ENCODE data around the gene CAMTA1. TPM values are rescaled to one million over a fixed set of nuclear protein-coding genes. Genes with fewer than 3 reads are reported as not detected.

CAMTA1 gene
- total RNA-seq, 1 experiment from 2014 or later, result 50.3 TPM

- TF ChIP-seq CTCF (IDR thresholded peaks at IDR 0.05; ENCODE audit: unreplicated experiment), result no peak
- Mint-ChIP-seq H3K9me3 (ENCODE audit: low read depth, unreplicated experiment) (no peaks in the 10 kb centered on the region), H3K4me1 (ENCODE audit: low read depth, unreplicated experiment) (no peaks in the 10 kb centered on the region), H3K27me3 (ENCODE audit: unreplicated experiment) (peaks cover 53% of the 10 kb centered on the region), H3K36me3 (ENCODE audit: insufficient read depth, unreplicated experiment) (no peaks in the 10 kb centered on the region), H3K4me3 (ENCODE audit: low read depth, unreplicated experiment) (no peak overlapping the region), H3K27ac (ENCODE audit: unreplicated experiment) (no peak overlapping the region)
- CTCF ChIA-PET, result no interaction called here
- intact Hi-C loops (cut with micrococcal nuclease; ENCODE audit: unreplicated experiment), result no loop called here
- no TSS peak for BruUV-seq (replicated peaks)
- no peak for DNase-seq
These were observed 804.0 kb downstream of the CAMTA1 start for GRCh38 chr1:7589080-7589735.

- BruUV-seq (replicated peaks), result no TSS peak
- intact Hi-C loops (cut with micrococcal nuclease; ENCODE audit: unreplicated experiment), result no loop called here
- Mint-ChIP-seq H3K4me1 (ENCODE audit: low read depth, unreplicated experiment) (no peaks in the 10 kb centered on the region), H3K36me3 (ENCODE audit: insufficient read depth, unreplicated experiment) (no peaks in the 10 kb centered on the region), H3K9me3 (ENCODE audit: low read depth, unreplicated experiment) (no peaks in the 10 kb centered on the region), H3K4me3 (ENCODE audit: low read depth, unreplicated experiment) (no peak overlapping the region), H3K27ac (ENCODE audit: unreplicated experiment) (no peak overlapping the region), H3K27me3 (ENCODE audit: unreplicated experiment) (peaks cover 53% of the 10 kb centered on the region)
- DNase-seq, result no peak
- no peak for TF ChIP-seq CTCF (IDR thresholded peaks at IDR 0.05; ENCODE audit: unreplicated experiment)
- CTCF ChIA-PET, result no interaction called here
These were observed 804.6 kb downstream of the CAMTA1 start for GRCh38 chr1:7589774-7590425.

- intact Hi-C loops (cut with micrococcal nuclease; ENCODE audit: unreplicated experiment), result no loop called here
These were observed 805.2 kb downstream of the CAMTA1 start for GRCh38 chr1:7590426-7590790.

GRCh38 chr1:7591565-7591964 lies 806.3 kb downstream of the CAMTA1 start:
- no peaks in the 10 kb centered on the region for H3K9me3 Mint-ChIP-seq (ENCODE audit: low read depth, unreplicated experiment)
- no peak overlapping the region for H3K4me3 Mint-ChIP-seq (ENCODE audit: low read depth, unreplicated experiment)
- CTCF ChIA-PET, result no interaction called here
- H3K27me3 Mint-ChIP-seq (ENCODE audit: unreplicated experiment), result peaks cover 55% of the 10 kb centered on the region
- TF ChIP-seq CTCF (IDR thresholded peaks at IDR 0.05; ENCODE audit: unreplicated experiment), result no peak
- intact Hi-C loops (cut with micrococcal nuclease; ENCODE audit: unreplicated experiment), result no loop called here
- H3K36me3 Mint-ChIP-seq (ENCODE audit: insufficient read depth, unreplicated experiment), result no peaks in the 10 kb centered on the region
- no peak for DNase-seq
- no peak overlapping the region for H3K27ac Mint-ChIP-seq (ENCODE audit: unreplicated experiment)
- no peaks in the 10 kb centered on the region for H3K4me1 Mint-ChIP-seq (ENCODE audit: low read depth, unreplicated experiment)
- no TSS peak for BruUV-seq (replicated peaks)

More at GRCh38 chr1:7590426-7590790, 805.2 kb downstream of the CAMTA1 start:
- H3K4me1 Mint-ChIP-seq (ENCODE audit: low read depth, unreplicated experiment), result no peaks in the 10 kb centered on the region
- DNase-seq, result no peak
- no peak overlapping the region for H3K27ac Mint-ChIP-seq (ENCODE audit: unreplicated experiment)
- no peaks in the 10 kb centered on the region for H3K9me3 Mint-ChIP-seq (ENCODE audit: low read depth, unreplicated experiment)
- no peak overlapping the region for H3K4me3 Mint-ChIP-seq (ENCODE audit: low read depth, unreplicated experiment)
- peaks cover 53% of the 10 kb centered on the region for H3K27me3 Mint-ChIP-seq (ENCODE audit: unreplicated experiment)
- H3K36me3 Mint-ChIP-seq (ENCODE audit: insufficient read depth, unreplicated experiment), result no peaks in the 10 kb centered on the region
- CTCF ChIA-PET, result no interaction called here
- BruUV-seq (replicated peaks), result no TSS peak
- no peak for TF ChIP-seq CTCF (IDR thresholded peaks at IDR 0.05; ENCODE audit: unreplicated experiment)
